Neural progenitor cell (in vitro differentiated cells): ENCODE results near the gene RAMP3. TPM values are rescaled to one million over a fixed set of nuclear protein-coding genes. Genes with fewer than 3 reads are reported as not detected.

ENCODE experiments used
- DNase-seq: peaks from one replicate; pipeline ENCODE4 v3.0.0-alpha.2; 2016; ENCODE audit warnings: low spot score
- H2AFZ ChIP-seq: fragments of 200-600 bp; sonication (generic); replicated peaks from 2 replicates; pipeline ENCODE4 v1.6.1; 2016; ENCODE audit warnings: antibody characterized with exemption
- H3F3A ChIP-seq: fragments of 200-600 bp; sonication (generic); 2 replicates; pipeline ENCODE4 v1.6.1; 2016; ENCODE audit warnings: antibody characterized with exemption, low read depth
- H3K27ac ChIP-seq: fragments of 200-600 bp; sonication (generic); 2 replicates; pipeline ENCODE4 v1.5.1; 2016; ENCODE audit warnings: mild to moderate bottlenecking
- H3K27me3 ChIP-seq: fragments of 200-600 bp; sonication (generic); 2 replicates; pipeline ENCODE4 v1.6.1; 2016; ENCODE audit warnings: mild to moderate bottlenecking, moderate library complexity
- H3K36me3 ChIP-seq: fragments of 200-600 bp; sonication (generic); 2 replicates; pipeline ENCODE4 v1.5.1; 2016
- H3K4me1 ChIP-seq: fragments of 200-600 bp; sonication (generic); 2 replicates; pipeline ENCODE4 v1.6.1; 2016; ENCODE audit warnings: mixed run types
- H3K4me2 ChIP-seq: fragments of 200-600 bp; sonication (generic); 2 replicates; pipeline ENCODE4 v1.6.1; 2016
- H3K4me3 ChIP-seq: fragments of 200-600 bp; sonication (generic); 2 replicates; pipeline ENCODE4 v1.5.1; 2016
- H3K79me2 ChIP-seq: fragments of 200-600 bp; sonication (generic); 2 replicates; pipeline ENCODE4 v1.6.1; 2016; ENCODE audit warnings: low read depth
- H3K9ac ChIP-seq: fragments of 200-600 bp; sonication (generic); 2 replicates; pipeline ENCODE4 v1.6.1; 2016
- H3K9me3 ChIP-seq: fragments of 200-600 bp; sonication (generic); 2 replicates; pipeline ENCODE4 v1.5.1; 2016; ENCODE audit warnings: low read depth
- H4K20me1 ChIP-seq: fragments of 200-600 bp; sonication (generic); 2 replicates; pipeline ENCODE4 v1.6.1; 2016; ENCODE audit warnings: low read depth
- H3K27ac Mint-ChIP-seq: 3 replicates; pipeline ENCODE4 v1.8.0; 2021; ENCODE audit warnings: mixed read lengths
- H3K27me3 Mint-ChIP-seq: 2 replicates; pipeline ENCODE4 v1.8.0; 2022; ENCODE audit warnings: low read depth, mild to moderate bottlenecking, inconsistent platforms, moderate library complexity, mixed read lengths; ENCODE audit not compliant: insufficient read depth
- H3K36me3 Mint-ChIP-seq: 3 replicates; pipeline ENCODE4 v1.8.0; 2021; ENCODE audit warnings: mixed read lengths
- H3K4me1 Mint-ChIP-seq: 3 replicates; pipeline ENCODE4 v1.8.0; 2021; ENCODE audit warnings: mixed read lengths
- H3K4me3 Mint-ChIP-seq: 3 replicates; pipeline ENCODE4 v1.8.0; 2021; ENCODE audit warnings: mild to moderate bottlenecking, moderate library complexity, mixed read lengths
- H3K9me3 Mint-ChIP-seq: 3 replicates; pipeline ENCODE4 v1.8.0; 2020; ENCODE audit warnings: mixed read lengths
- CTCF ChIP-seq: fragments of 200-600 bp; sonication (generic); IDR thresholded peaks from 2 replicates; pipeline ENCODE4 v1.5.1; 2017; ENCODE audit warnings: antibody characterized with exemption, mild to moderate bottlenecking
- EZH2 ChIP-seq: fragments of 200-600 bp; sonication (generic); IDR thresholded peaks from 2 replicates; pipeline ENCODE4 v1.6.1; 2017; ENCODE audit warnings: antibody characterized with exemption, mild to moderate bottlenecking, moderate library complexity
- EZH2phosphoT487 ChIP-seq: fragments of 200-600 bp; sonication (generic); IDR thresholded peaks from 2 replicates; pipeline ENCODE4 v1.6.1; 2017; ENCODE audit warnings: antibody characterized with exemption
- total RNA-seq: library from RNA; depleted of rRNA; stranded (reverse); fragments of >200 nt; gene quantifications from 2 replicates; pipeline ENCODE4 v1.2.3, GENCODE V29; 2015; ENCODE audit warnings: low replicate concordance

The RAMP3 gene
- total RNA-seq, 1 donor from 2014 or later = not detected

GRCh38 chr7:45190406-45191165 is 33.0 kb downstream of the RAMP3 start:
- no peaks in the 10 kb centered on the region for H3K4me1 ChIP-seq
- no peaks in the 10 kb centered on the region for H3K36me3 ChIP-seq
- no peak overlapping the region for H3K4me2 ChIP-seq
- no peaks in the 10 kb centered on the region for H4K20me1 ChIP-seq
- no peaks in the 10 kb centered on the region for H3F3A ChIP-seq
- Mint-ChIP-seq H3K27ac (no peak overlapping the region), H3K36me3 (no peaks in the 10 kb centered on the region), H3K4me3 (no peak overlapping the region), H3K4me1 (peaks cover 16% of the 10 kb centered on the region), H3K27me3 (peaks cover 8% of the 10 kb centered on the region), H3K9me3 (peaks cover 8% of the 10 kb centered on the region)
- DNase-seq = no peak
- TF ChIP-seq CTCF (no peak), EZH2 (no peak), EZH2phosphoT487 (no peak)
- H3K79me2 ChIP-seq = no peaks in the 10 kb centered on the region
- no peak overlapping the region for H3K27ac ChIP-seq
- H3K4me3 ChIP-seq = no peak overlapping the region
- no peaks in the 10 kb centered on the region for H3K27me3 ChIP-seq
- H2AFZ ChIP-seq = peak overlapping the region; percentile 50
- H3K9ac ChIP-seq = no peak overlapping the region
- no peaks in the 10 kb centered on the region for H3K9me3 ChIP-seq

GRCh38 chr7:45191396-45191795 is 33.8 kb downstream of the RAMP3 start:
- no peaks in the 10 kb centered on the region for H3K27me3 ChIP-seq
- Mint-ChIP-seq H3K4me3 (no peak overlapping the region), H3K27ac (no peak overlapping the region), H3K27me3 (peaks cover 8% of the 10 kb centered on the region), H3K4me1 (peaks cover 16% of the 10 kb centered on the region), H3K9me3 (peaks cover 8% of the 10 kb centered on the region), H3K36me3 (no peaks in the 10 kb centered on the region)
- no peak overlapping the region for H3K4me3 ChIP-seq
- no peaks in the 10 kb centered on the region for H3K9me3 ChIP-seq
- H3K27ac ChIP-seq = no peak overlapping the region
- no peaks in the 10 kb centered on the region for H3K4me1 ChIP-seq
- no peaks in the 10 kb centered on the region for H3K79me2 ChIP-seq
- no peak for DNase-seq
- H3K9ac ChIP-seq = no peak overlapping the region
- TF ChIP-seq EZH2 (no peak), CTCF (no peak), EZH2phosphoT487 (no peak)
- H2AFZ ChIP-seq = no peak overlapping the region
- H4K20me1 ChIP-seq = no peaks in the 10 kb centered on the region
- H3F3A ChIP-seq = no peaks in the 10 kb centered on the region
- no peaks in the 10 kb centered on the region for H3K36me3 ChIP-seq
- no peak overlapping the region for H3K4me2 ChIP-seq

- H3K4me1 ChIP-seq = no peaks in the 10 kb centered on the region
- H3K4me3 Mint-ChIP-seq = no peak overlapping the region
- H3K27ac Mint-ChIP-seq = no peak overlapping the region
- no peak overlapping the region for H3K4me3 ChIP-seq
- no peaks in the 10 kb centered on the region for H3K9me3 ChIP-seq
- H3K27ac ChIP-seq = no peak overlapping the region
- no peak overlapping the region for H3K9ac ChIP-seq
- H3K36me3 Mint-ChIP-seq = no peaks in the 10 kb centered on the region
- H3K4me2 ChIP-seq = no peak overlapping the region
- TF ChIP-seq EZH2 (no peak), CTCF (no peak), EZH2phosphoT487 (no peak)
- no peak for DNase-seq
- H3K36me3 ChIP-seq = no peaks in the 10 kb centered on the region
- peaks cover 8% of the 10 kb centered on the region for H3K9me3 Mint-ChIP-seq
- H3K27me3 Mint-ChIP-seq = peaks cover 8% of the 10 kb centered on the region
- no peak overlapping the region for H2AFZ ChIP-seq
- H3K27me3 ChIP-seq = no peaks in the 10 kb centered on the region
- no peaks in the 10 kb centered on the region for H3F3A ChIP-seq
- peaks cover 13% of the 10 kb centered on the region for H3K4me1 Mint-ChIP-seq
- no peaks in the 10 kb centered on the region for H4K20me1 ChIP-seq
- no peaks in the 10 kb centered on the region for H3K79me2 ChIP-seq
These were observed 35.0 kb downstream of the RAMP3 start for GRCh38 chr7:45192621-45193041.
